Renal cortical epithelial cell (primary cell): ENCODE data around the gene FOXP1. TPM values are rescaled to one million over a fixed set of nuclear protein-coding genes. Genes with fewer than 3 reads are reported as not detected.

Experiments used
- DNase-seq: peaks from one replicate; pipeline ENCODE4 v3.0.0-alpha.2; 2011; ENCODE audit warnings: low read depth
- total RNA-seq: library from RNA; depleted of rRNA; stranded (reverse); fragments of >200 nt; gene quantifications from 2 replicates; pipeline ENCODE4 v1.2.3, GENCODE V29; 2014

The FOXP1 gene
- total RNA-seq, 1 donor from 2014 or later: 56.5 TPM

DNA sequence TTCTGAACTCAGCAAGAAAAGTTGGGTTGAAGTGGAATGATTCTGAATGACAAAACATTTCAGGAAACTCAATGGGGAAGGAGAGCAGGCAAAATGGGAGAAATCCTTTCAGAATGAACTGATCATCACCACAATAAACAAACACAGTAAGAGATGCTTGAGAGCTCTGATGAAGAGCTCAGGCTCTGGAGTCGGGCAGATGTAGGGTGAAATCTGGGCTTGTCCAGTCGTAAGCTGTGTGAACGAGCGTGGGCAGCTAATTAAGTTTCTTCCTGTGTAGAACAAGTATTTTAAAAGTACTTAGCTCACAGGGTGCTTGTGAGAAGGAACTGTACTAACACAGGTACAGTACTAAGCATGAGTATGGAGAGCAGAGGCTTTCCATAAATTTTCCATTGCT lies 406.2 kb downstream of the FOXP1 start:
- DNase-seq: no peak

DNA sequence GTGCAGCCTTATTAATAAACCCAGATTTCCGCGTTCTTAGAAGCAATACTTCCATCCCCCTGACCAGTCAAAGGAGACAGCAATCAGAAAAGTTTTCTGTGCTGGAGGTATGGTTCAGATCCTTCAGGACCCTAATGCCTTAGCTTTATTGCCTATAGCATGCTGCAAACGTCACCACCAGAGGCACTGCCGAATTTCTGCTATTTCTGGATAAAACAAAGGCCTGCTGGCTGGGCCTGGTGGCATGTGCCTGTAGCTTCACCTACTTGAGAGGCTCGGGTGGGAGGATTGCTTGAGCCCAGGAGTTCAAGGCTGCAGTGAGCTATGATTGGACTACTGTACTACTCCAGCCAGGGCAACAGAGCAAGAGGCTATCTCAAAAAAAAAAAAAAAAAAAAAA lies 407.2 kb downstream of the FOXP1 start:
- DNase-seq: no peak

DNA sequence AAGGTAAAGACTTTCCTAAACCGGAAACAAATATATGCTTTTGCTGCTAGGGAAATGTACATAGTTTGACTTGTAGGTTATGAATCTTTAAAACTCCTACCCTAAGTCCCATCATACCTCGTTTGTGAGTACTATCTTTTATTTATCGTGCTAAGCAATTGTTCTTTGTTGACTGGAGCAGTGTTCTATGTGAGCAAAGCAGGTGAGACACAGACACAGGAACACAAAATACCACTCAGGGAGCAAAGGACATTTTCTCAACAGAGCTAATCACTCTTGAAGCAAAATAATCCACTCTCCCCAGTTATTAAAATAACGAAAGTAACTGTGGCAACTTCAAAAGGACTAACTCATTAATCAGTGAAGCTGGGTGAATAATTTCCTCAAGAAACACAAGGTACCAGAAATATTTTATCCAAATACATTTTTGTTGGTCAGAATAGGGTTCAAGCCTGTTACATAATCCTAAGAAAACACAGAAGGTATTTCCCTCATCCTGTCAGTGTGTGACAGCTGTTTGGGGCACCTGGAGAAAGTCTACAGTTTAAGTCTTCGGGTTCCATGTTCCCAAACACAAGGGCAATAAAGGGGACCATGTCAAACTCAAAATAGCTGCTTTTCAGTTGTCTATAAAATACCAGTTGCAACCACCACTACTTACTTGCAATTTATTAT lies 407.7 kb downstream of the FOXP1 start:
- no peak for DNase-seq

DNA sequence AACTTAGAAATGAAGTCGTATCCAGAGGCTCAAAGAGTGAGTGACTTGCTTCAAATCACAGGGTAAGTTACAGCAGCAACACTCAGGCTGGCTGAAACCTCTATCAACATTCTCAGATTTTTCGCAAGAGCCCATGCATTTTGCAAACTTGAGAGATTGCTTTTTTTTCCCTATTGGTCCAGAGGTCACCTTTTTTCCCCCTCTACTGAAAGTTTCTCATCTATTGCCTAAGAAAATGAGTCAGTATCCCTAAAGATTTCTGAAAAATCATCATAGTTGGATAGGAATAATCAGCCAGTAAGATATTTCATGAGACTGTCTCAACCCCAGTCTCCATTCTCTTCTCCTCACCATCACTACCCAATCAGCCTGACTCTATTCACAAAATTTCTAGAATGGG lies 410.6 kb downstream of the FOXP1 start:
- peak; percentile 75 for DNase-seq

DNA sequence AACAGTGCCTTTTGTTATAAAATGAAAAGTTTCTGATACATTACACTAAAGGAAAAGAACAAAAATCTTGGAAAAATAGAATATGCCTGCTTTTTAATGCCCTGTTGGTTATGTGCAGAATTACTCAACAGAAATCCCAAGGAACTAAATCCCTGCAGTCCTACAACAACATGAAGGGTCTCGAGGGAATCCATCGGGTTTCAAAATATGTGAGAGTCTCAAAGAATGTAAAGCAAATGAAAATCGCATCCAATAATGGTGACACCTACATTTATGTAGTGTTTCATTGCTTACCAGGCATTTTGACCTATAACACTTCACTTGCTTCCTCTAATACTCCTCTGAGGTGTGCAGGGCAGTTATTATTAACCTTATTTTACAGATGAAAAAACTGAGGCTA lies 411.3 kb downstream of the FOXP1 start:
- no peak for DNase-seq

DNA sequence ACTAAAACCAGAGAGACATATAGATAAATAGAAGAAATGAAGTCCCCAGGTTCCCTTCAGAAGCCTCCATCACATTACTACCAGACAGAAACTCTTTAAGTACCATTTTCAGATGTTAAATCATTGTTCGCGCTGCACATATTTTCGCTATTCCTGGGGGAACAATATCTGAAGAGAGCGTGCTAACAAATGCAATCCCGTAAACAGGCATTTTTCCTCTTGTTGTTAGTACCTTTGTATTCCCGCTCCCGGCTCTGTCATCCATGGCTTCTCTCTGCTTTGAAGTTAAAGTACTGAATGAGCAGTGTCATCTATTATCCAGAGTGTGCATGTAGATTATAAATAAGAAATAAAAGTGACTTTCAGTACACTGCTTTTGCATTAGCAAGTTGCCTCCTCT lies 412.3 kb downstream of the FOXP1 start:
- DNase-seq: no peak

DNA sequence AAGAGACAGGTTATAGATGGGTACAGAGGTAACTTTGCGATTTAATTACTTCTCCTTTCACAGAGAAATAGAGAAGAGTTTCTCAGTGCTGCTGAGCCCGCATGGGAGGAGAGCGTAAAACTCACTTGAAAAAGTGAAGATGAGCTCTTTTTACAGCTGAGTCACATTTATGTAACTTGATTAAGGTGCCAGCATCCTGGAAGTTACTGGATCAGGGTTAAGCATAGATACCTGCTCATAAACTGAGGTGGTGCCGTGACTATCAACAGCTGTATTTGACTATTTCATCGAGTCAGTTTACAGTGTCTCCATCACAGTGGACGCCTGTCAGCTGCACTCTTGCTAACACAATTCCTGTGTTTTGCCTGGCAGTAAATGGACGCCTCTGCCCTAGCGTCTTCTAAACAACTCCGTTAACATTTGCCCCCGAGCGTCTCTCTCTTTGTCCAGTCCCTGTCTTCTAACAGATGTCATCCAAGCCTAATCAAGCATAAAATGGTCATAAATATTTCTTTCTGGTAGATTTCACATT lies 414.6 kb downstream of the FOXP1 start:
- no peak for DNase-seq

DNA sequence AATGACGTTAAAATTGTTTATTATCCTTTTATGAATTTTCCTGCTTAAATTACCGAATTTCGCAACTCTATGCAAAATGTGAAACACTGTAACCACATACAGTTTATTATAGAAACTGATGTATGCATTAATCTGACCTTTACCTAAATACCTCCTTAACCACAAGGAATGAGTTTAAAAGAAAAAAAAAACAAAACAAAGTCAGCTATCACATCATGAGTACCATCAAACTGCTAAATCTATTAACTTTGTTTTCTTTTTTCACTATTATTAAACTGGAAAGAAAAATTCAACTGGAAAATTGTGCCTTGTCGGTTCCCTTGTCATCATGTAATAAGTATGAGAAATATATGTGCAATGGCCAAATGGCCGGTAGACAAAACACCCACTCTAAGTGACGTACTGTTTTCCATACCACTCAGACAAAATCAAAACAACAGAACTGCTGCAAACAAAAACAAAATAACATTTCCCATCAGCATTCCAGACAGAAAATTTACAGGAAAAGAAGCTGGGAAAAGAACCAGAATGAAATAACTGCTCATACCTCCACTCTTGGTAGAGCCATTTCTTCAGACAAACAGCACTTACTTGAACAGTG lies 415.3 kb downstream of the FOXP1 start:
- DNase-seq: no peak

DNA sequence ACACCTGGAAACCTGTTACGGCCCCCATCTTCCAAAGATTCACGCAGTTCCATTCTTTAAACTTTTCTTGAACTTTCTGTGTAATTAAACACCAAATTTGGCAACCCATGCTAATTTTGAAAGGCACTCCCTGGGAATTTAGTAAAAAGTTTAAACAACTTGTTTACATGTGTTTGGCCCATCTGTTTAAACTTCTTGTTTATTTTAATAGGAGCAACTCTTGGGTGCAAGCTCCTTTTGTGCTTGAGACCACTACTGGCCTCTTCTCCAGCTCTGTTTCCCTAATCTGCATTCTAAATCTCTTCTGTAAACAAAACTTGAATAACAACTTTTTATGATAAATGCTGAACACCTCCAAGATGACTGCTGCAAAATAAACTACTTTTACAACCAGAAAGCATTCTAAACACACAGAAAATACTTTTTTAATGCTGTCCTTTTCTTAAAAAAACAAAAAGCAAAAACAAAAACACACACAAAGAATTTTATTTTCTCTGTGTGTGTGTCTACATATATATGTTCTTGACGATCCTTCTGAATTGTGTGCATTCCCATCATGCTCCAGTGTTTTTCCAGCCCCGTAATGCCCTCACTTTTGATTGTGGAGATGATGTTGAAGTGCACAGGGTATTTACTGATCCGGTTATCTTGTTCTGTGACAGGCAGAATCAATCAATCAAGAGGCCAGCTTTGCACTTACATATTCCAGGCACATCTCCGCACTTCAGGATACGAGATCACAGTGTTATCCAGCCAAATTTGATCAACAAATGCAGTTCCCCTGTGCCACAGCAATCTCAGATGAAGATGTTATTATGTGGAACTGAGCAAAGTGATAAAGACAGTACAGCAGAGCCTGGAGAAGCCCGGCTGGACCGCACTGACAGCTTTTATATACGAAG lies 416.9 kb downstream of the FOXP1 start:
- DNase-seq: no peak

DNA sequence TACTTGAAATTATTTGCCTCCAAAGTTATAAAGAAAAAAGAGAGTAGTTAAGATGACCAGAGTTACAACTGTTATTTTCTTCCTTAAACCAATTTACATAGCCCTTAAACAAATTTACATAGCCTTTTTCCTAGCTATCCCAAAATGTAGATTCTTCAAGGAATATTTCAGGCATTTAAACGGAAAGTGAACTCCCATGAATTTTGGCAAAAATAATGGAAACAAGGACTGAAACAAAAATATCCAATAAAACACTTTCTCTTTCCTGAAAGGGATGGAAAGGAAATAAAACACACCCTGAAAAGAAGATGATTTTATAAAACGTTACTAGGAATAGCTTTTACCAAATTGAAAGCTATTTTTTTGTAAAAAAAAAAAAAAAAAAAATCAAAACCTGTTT lies 418.6 kb downstream of the FOXP1 start:
- DNase-seq: no peak

DNA sequence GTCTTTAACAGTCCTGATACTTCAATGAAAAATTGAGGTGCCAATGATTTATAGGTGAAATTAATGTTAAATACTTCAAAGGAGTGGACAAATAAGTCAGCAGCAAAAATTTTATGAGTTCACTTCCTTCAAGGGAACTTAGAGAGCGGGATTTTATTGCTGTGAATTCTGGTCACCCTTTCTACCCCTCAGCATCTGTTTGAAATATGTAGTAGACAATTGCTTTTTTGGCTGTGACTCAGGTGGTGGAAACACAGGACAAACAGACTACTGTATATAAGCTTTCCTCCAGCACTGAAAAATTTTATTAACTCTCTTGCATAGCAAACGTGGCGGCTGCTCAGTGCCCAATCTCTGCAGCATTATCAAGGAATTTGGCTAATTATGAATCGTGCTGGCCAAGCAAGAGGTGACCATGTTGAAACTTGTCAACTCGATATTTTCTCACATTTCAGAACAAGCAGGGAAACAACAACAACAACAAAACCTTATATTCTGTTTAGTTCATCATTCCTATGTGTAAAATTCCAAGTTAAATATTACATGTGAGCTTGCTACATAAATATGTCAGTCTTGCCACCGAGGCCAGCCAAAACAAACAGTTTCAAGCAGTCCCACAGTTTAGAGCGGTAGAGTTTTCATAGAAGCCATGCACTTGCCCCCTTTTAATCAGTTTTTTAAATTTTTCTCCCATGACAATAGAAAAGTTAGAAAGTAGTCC lies 420.2 kb downstream of the FOXP1 start:
- DNase-seq: peak; percentile 50

DNA sequence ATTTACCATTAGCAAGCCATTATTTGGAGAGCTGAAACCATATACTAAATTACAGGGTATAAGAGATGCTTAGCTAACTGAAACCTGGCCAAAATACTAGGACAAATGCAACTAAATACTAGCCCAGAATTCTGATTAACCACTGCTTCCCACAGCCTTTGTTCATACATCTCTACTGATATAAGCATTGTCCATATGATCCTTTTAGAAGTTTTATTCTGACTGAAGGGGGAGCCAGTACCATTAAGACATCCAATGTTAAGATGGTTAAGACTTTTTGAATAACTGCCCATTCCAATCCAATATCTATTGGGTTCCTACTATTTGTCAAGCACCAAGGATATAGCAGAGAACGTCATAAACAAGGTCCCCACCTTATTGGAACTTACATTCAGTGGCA lies 421.3 kb downstream of the FOXP1 start:
- no peak for DNase-seq

DNA sequence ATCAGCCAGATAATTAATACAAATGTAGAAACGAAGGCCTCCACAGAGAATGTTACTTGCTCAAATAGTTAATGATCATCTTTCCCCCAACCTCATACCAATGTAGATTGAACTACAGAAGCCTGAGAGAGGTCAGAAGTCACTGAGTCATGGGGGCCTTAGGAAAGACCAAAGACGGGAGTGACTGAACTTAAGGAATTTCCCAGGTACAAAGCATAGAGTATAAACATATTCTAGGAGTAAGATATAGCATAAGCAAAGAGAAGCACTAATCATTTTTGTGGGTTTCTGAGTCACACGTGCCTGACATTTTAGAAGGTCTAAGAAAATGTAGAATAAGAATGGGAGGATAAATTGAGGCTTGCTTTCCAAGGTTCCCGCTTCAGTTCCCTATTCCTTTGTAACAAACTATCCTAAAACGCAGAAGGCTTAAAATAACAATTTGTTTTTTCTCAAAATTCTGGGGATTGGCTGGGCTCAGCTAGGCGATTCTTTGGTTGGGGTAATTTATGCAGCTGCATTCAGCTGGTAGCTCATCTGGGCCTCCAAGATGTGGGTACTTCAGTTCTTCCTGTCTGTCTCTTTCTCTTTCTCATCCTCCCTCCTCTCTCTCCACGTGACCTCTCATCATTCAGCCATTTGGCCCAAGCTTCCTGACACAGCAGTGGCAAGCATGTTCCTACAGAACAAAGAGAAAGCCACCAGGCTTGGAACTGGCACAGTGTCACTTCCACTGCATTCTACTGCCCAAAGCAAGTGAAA lies 422.6 kb downstream of the FOXP1 start:
- peak; percentile 99 for DNase-seq

DNA sequence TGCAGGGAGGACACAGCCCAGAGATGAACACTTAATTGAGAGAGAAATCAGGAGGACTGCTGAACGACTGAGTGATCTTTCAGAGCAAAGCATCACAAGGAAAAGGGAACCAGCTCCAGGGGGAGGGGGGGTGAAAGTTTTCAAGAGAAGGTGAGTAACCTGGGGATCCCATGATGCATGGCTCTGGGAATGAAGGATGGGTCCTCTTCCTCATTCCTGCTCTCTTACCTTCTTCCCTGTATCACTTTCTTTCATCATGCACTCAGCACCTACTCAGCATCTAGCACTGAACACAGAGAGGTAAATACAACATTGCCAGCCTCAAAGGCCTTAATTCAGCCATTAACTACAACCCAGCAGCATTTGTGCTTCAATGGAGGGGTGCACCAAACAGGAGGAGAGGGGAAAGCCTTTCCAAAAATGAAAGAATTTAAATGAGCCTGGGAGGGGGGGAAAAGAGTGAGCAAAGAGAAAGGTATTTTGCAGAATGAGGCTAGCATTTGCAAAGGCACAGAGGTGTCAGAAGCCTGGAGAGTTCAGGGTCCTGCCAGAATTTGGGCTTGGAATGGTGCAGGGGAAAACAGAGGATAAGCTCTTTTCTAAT lies 427.4 kb downstream of the FOXP1 start:
- no peak for DNase-seq

DNA sequence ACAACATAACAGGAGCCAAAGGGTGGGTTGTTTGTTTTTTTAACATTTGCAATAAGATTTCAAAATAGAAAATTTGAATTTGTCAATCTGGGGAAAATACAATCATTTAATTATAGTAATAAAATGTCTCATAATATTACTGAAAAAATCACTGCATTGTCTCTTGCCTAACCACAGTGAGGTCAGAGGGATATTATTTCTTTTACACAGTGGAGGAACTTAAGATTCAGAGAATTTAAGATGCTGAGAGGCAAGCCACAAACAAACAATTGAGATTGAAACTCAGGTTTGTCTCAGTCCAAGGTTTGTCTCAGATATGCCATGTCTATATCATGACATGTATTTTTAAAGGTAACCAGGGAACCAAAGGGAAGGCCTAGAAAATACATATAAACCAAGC lies 428.7 kb downstream of the FOXP1 start:
- DNase-seq: no peak

DNA sequence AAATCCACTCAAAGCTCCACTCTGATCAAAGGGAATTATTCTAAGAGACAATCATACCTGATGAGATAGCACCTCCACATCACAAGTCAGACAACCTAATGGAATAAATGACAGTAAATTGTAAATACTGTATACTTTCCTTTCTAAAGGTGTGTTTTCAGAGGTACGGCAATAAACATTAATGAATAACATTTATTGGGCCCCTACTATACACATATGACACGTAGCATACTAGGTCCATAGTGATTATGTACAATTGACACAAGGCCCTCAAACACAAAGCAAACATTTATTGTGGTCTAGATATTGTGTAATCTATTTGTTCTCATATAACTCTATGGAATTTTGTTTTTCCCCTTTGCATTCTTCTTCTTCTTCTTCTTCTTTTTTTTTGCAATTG lies 429.8 kb downstream of the FOXP1 start:
- DNase-seq: no peak

DNA sequence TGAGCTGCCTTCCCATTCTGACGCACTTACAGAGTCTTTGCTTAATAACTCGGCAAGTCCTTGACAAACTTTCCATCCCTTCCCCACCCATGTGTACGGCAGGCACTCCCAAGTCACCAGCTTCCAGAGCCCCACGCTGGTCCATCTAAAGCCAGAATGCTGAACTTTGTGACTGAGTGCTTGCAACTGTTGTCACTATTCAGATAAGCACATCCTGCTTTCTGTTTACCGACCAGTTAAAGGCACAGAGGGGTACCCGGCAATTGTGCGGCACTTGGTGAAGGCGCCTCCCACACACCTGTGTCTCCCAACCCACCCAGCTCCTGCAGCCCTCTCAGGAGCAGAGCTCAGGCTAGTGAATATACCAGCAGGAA lies 430.6 kb downstream of the FOXP1 start:
- DNase-seq: no peak

DNA sequence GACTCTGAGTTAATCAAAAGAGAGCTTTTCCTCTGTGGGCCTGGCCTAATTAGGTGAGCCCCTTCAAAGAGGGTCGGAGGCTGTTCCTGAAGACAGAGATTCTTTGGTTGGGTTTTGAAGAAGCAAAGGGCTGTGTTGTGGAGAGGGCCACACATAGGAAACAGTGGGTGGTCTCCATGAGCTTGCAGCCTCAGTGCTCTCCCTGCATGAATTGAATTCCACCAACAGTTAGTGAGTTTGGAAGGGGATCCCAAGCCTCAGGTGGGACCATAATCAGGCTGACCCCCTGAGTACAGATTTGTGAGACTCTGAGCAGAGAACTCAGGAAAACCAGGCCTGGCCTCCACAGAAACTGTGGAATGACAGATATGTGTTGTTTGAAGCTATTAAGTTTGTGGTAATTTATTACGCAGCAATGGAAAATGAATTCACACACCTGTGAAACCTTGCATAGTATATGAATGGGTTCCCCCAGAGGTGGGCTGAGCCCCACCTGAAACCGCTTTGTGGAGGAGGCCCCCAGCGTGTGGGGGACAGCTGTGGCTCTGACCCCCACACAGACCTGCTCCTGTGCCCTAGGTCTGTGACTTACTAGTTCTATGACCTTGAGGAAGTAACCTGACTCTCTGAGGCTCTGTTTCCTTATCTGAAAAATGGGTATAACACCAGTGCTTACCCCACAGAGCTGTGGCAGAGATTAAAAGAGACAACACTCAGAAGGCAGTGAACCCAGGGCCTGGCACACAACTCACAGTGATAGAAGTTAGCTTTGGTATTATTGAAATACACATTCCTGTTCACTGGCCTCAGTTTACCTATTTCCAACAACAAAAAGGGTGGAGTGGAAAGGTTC lies 431.3 kb downstream of the FOXP1 start:
- no peak for DNase-seq

DNA sequence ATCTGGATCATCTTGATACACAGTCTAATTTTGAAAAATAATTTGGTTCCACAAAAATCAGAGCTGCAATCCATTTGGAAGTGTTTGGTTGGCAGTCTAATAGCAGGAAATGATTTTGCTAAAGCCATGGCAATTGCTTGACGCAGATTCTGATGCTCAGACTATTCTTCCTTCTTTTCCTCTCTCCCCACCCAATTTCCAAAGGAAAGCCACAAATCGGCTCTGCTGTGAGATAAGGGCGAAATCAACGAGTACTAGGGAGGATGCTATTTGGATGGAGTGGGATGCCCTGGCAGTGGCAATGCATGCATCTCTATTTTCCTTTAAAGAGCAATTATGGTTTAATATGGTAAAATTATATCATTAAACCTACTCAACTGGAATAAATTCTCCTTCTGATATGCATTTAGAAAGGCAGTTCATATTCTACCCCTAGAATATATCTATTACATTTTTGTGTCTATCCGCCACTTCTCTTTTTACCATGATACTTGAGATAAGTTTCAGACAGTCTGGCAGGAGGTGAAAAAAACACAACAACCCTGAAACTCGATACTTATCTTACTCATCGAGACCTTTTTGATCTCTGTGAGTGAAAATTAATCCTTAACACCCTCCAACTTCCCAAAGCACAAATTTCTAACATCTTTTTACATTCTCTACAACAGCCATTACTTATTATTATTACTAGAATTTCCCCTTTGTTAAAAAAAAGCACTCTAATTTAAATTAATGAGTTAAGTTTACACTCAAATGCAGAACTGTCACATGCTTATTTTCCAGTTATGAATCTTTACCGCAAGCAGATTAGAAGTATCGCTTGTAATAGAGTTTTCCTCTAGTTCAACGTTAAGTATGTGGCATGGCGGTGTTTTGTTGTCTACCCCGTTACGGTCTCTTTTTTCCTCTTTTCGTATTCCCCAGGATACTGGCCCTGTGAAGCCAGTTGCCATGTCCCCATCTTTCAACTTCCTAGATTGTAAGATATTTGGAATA lies 433.3 kb downstream of the FOXP1 start:
- no peak for DNase-seq
